GM12878 (cell line): ENCODE measurements around the gene APC2. TPM values are rescaled to one million over a fixed set of nuclear protein-coding genes. Genes with fewer than 3 reads are reported as not detected.
A peak's percentile ranks its signal among the peaks of the same experiment; 100 is the strongest.

Experiments
- DPF2 ChIP-seq: fragments of 450-650 bp; IDR thresholded peaks from 2 replicates; pipeline ENCODE4 v1.6.1; 2017; ENCODE audit warnings: mild to moderate bottlenecking
- FOS ChIP-seq: IDR thresholded peaks from 3 replicates; pipeline ENCODE4 v1.6.1; 2011; ENCODE audit warnings: borderline replicate concordance; ENCODE audit not compliant: insufficient read length; ENCODE audit errors: extremely low read depth
- FOXM1 ChIP-seq: IDR thresholded peaks from 2 replicates; pipeline ENCODE4 v1.6.1; 2012; ENCODE audit warnings: low read depth, mild to moderate bottlenecking, inconsistent platforms, low read length, moderate library complexity
- HDGF ChIP-seq: fragments of 450-650 bp; IDR thresholded peaks from 2 replicates; pipeline ENCODE4 v1.6.1; 2016; ENCODE audit warnings: antibody characterized with exemption
- MEF2A ChIP-seq: IDR thresholded peaks from 2 replicates; pipeline ENCODE4 v1.6.1; 2011; ENCODE audit warnings: low read depth, mild to moderate bottlenecking, low read length, moderate library complexity; ENCODE audit not compliant: insufficient read depth
- NBN ChIP-seq: fragments of 450-650 bp; IDR thresholded peaks from 2 replicates; pipeline ENCODE4 v1.6.1; 2016
- NFYB ChIP-seq: IDR thresholded peaks from 2 replicates; pipeline ENCODE4 v1.6.1; 2011; ENCODE audit warnings: low read depth, mild to moderate bottlenecking, low read length, improper control_type of control experiment, moderate library complexity; ENCODE audit not compliant: insufficient read depth
- POLR2A ChIP-seq: IDR thresholded peaks from 2 replicates; pipeline ENCODE4 v1.6.1; 2011; ENCODE audit warnings: low read depth, mild to moderate bottlenecking, low read length
- POLR2AphosphoS2 ChIP-seq: IDR thresholded peaks from 2 replicates; pipeline ENCODE4 v1.6.1; 2011; ENCODE audit warnings: low read depth, mild to moderate bottlenecking, low read length, improper control_type of control experiment, moderate library complexity
- polyA plus RNA-seq, 11 experiments: library from polyadenylated mRNA; depleted of rRNA in 4 of 11; unstranded in 6 of 11; stranded (reverse) in 5 of 11; fragments of >200 nt; fragmentation: Nextera tagmentation in 4 of 11; fragmentation: Illumina TruSeq in 1 of 11; extraction: Ambion mirVana in 4 of 11; extraction: Trizol in 1 of 11; gene quantifications; 1 replicate in 1 of 11; 2 replicates in 10 of 11; pipeline versions ENCODE4 v1.2.1 to v1.2.3, GENCODE V29; 2011 to 2016; ENCODE audit warnings: inconsistent platforms in 2 of 11, missing spikeins in 2 of 11, low read depth in 1 of 11
- total RNA-seq, 4 experiments: library from RNA; depleted of rRNA in 3 of 4; stranded (reverse); fragments of >200 nt in 3 of 4; fragmentation: Illumina TruSeq in 1 of 4; extraction: Trizol in 1 of 4; gene quantifications; 2 replicates each; pipeline versions ENCODE4 v1.2.1 to v1.2.3, GENCODE V29; 2013 to 2021
- TF ChIP-seq, protein P1 (sequence below): fragments of 450-650 bp; IDR thresholded peaks from 2 replicates; pipeline ENCODE4 v1.6.1; 2016; ENCODE audit warnings: mild to moderate bottlenecking
- TF ChIP-seq, protein P2 (sequence below): IDR thresholded peaks from 2 replicates; pipeline ENCODE4 v1.6.1; 2011; ENCODE audit warnings: mild to moderate bottlenecking, low read depth, low read length, moderate library complexity; ENCODE audit not compliant: insufficient replicate concordance
- TF ChIP-seq, protein P3 (sequence below): fragments of 450-650 bp; IDR thresholded peaks from 2 replicates; pipeline ENCODE4 v1.6.1; 2016; ENCODE audit warnings: mild to moderate bottlenecking, moderate library complexity, borderline replicate concordance
- TF ChIP-seq, protein P4 (sequence below): IDR thresholded peaks from 2 replicates; pipeline ENCODE4 v1.6.1; 2012; ENCODE audit warnings: mild to moderate bottlenecking, low read depth, low read length
- TF ChIP-seq, protein P5 (sequence below): fragments of 150-350 bp; IDR thresholded peaks from 2 replicates; pipeline ENCODE4 v1.6.1; 2014; ENCODE audit warnings: mild to moderate bottlenecking, low read depth, low read length

The APC2 gene
- total and polyA plus RNA-seq, 10 of the 15 experiments (the other 5 are each of a cell fraction or from before 2014, with no cell fraction given), result under 0.01 to 0.73 (median 0.04) TPM; not detected in 5

DNA sequence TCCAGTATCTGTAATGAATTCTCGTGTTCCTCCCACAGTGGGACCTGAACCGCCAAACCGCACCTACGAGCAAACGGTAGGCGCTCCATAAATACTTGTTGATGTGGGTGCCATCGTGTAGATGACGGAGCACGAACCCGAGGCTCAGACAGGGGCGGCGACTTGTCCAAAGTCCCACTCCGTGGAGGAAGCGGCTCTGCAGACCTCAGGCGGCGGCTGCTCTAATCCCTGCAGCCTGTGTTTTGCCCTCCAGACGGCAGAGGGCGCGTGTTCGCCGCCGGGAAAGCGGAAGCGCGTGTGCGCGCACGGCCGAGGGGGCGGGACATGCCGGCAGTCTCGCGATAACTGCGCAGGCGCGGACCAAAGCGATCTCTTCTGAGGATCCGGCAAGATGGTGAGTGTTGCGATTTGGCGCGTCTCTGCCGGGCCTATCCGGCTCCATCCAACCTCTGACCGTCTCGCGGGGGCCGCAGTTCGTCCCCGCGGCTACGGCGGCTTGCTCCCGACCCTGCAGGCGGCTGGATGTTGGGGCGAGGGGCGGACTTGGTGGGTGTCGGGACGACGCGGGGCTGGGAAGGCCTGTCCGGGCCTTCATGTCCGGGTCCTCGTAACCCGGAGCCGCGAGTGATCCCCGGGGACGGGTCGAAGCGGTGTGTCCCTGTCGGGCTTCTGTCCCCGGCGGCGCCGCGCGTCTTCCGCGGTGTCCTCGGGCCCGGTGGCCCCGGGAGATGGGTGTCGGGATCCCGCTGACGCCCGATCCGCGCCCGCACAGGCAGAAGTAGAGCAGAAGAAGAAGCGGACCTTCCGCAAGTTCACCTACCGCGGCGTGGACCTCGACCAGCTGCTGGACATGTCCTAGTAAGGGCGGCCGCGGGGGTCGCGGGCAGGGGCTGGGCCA is 11.6 kb upstream of the APC2 start, which contains the start of gene RPS15 (continued):
- TF ChIP-seq, protein P1, sequence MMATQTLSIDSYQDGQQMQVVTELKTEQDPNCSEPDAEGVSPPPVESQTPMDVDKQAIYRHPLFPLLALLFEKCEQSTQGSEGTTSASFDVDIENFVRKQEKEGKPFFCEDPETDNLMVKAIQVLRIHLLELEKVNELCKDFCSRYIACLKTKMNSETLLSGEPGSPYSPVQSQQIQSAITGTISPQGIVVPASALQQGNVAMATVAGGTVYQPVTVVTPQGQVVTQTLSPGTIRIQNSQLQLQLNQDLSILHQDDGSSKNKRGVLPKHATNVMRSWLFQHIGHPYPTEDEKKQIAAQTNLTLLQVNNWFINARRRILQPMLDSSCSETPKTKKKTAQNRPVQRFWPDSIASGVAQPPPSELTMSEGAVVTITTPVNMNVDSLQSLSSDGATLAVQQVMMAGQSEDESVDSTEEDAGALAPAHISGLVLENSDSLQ, result peak; percentile 17; the same call in 1 of the 2 replicates
- TF ChIP-seq, protein P2, sequence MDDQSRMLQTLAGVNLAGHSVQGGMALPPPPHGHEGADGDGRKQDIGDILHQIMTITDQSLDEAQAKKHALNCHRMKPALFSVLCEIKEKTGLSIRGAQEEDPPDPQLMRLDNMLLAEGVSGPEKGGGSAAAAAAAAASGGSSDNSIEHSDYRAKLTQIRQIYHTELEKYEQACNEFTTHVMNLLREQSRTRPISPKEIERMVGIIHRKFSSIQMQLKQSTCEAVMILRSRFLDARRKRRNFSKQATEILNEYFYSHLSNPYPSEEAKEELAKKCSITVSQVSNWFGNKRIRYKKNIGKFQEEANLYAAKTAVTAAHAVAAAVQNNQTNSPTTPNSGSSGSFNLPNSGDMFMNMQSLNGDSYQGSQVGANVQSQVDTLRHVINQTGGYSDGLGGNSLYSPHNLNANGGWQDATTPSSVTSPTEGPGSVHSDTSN, result no peak
- TF ChIP-seq, protein P3, sequence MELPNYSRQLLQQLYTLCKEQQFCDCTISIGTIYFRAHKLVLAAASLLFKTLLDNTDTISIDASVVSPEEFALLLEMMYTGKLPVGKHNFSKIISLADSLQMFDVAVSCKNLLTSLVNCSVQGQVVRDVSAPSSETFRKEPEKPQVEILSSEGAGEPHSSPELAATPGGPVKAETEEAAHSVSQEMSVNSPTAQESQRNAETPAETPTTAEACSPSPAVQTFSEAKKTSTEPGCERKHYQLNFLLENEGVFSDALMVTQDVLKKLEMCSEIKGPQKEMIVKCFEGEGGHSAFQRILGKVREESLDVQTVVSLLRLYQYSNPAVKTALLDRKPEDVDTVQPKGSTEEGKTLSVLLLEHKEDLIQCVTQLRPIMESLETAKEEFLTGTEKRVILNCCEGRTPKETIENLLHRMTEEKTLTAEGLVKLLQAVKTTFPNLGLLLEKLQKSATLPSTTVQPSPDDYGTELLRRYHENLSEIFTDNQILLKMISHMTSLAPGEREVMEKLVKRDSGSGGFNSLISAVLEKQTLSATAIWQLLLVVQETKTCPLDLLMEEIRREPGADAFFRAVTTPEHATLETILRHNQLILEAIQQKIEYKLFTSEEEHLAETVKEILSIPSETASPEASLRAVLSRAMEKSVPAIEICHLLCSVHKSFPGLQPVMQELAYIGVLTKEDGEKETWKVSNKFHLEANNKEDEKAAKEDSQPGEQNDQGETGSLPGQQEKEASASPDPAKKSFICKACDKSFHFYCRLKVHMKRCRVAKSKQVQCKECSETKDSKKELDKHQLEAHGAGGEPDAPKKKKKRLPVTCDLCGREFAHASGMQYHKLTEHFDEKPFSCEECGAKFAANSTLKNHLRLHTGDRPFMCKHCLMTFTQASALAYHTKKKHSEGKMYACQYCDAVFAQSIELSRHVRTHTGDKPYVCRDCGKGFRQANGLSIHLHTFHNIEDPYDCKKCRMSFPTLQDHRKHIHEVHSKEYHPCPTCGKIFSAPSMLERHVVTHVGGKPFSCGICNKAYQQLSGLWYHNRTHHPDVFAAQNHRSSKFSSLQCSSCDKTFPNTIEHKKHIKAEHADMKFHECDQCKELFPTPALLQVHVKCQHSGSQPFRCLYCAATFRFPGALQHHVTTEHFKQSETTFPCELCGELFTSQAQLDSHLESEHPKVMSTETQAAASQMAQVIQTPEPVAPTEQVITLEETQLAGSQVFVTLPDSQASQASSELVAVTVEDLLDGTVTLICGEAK, result peak; percentile 83
- TF ChIP-seq DPF2 (peak; percentile 65; the same call in 1 of the 2 replicates), FOXM1 (no peak), NBN (peak; percentile 94), FOS (no peak), MEF2A (no peak), HDGF (no peak; the same call in 1 of the 2 replicates), POLR2AphosphoS2 (peak; percentile 98), POLR2A (peak; percentile 100), NFYB (no peak)
- TF ChIP-seq, protein P4, sequence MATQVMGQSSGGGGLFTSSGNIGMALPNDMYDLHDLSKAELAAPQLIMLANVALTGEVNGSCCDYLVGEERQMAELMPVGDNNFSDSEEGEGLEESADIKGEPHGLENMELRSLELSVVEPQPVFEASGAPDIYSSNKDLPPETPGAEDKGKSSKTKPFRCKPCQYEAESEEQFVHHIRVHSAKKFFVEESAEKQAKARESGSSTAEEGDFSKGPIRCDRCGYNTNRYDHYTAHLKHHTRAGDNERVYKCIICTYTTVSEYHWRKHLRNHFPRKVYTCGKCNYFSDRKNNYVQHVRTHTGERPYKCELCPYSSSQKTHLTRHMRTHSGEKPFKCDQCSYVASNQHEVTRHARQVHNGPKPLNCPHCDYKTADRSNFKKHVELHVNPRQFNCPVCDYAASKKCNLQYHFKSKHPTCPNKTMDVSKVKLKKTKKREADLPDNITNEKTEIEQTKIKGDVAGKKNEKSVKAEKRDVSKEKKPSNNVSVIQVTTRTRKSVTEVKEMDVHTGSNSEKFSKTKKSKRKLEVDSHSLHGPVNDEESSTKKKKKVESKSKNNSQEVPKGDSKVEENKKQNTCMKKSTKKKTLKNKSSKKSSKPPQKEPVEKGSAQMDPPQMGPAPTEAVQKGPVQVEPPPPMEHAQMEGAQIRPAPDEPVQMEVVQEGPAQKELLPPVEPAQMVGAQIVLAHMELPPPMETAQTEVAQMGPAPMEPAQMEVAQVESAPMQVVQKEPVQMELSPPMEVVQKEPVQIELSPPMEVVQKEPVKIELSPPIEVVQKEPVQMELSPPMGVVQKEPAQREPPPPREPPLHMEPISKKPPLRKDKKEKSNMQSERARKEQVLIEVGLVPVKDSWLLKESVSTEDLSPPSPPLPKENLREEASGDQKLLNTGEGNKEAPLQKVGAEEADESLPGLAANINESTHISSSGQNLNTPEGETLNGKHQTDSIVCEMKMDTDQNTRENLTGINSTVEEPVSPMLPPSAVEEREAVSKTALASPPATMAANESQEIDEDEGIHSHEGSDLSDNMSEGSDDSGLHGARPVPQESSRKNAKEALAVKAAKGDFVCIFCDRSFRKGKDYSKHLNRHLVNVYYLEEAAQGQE, result no peak; the same call in 1 of the 2 replicates
- TF ChIP-seq, protein P5, sequence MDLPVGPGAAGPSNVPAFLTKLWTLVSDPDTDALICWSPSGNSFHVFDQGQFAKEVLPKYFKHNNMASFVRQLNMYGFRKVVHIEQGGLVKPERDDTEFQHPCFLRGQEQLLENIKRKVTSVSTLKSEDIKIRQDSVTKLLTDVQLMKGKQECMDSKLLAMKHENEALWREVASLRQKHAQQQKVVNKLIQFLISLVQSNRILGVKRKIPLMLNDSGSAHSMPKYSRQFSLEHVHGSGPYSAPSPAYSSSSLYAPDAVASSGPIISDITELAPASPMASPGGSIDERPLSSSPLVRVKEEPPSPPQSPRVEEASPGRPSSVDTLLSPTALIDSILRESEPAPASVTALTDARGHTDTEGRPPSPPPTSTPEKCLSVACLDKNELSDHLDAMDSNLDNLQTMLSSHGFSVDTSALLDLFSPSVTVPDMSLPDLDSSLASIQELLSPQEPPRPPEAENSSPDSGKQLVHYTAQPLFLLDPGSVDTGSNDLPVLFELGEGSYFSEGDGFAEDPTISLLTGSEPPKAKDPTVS, result 0 out of 2 replicates have a peak, but pooled peaks have one; percentile 58
